Islet of Langerhans (tissue), 1 donor: ENCODE results near the gene SEC24C.
"Not testable (repeated sequence)": the region's sequence is repeated elsewhere in the genome, so short reads cannot be mapped to it uniquely, and the experiment has no call there.

ENCODE experiments used
- FAIRE-seq: peaks from one replicate; lab custom pipeline; 2011; peaks lifted over from hg19 to GRCh38; lab: Jason Lieb, UNC

Gene SEC24C

DNA sequence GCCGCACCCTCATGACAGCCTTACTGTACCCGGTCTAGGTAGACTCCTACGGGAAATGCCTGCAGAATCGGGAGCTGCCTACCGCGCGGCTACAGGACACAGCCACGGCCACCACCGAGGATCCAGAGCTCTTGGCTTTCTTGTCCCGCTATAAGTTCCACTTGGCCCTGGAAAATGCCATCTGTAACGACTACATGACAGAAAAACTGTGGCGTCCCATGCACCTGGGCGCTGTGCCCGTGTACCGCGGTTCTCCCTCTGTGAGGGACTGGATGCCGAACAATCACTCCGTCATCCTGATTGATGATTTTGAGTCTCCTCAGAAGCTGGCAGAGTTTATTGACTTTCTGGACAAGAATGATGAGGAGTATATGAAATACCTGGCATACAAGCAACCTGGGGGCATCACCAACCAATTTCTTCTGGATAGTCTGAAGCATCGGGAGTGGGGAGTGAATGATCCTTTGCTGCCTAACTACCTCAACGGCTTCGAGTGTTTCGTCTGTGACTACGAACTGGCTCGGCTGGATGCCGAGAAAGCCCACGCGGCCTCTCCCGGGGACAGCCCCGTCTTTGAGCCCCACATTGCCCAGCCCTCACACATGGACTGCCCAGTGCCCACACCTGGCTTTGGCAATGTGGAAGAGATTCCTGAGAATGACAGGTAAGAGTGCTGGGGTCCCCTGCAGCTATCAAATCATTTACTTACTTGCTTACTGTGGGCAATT, 29.1 kb downstream of the SEC24C start:
- FAIRE-seq, result no peak

DNA sequence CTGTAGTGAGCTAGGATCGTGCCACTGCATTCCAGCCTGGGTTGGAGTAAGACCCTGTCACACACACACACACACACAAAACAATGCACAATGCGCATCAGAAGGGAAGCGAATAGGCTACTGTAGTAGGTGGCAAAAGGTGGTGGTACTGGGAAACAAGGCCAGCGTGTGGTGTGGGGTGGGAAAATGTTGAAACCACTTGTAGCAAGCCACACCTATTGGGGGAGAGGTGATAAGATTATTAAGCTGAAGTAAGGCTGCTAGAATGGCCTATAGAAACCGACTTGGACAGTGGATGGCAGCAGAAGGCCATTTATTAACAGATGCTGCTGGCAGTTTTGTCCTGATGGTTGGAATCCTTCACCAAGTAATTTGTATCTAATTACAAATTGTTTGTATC, 30.5 kb downstream of the SEC24C start:
- no peak for FAIRE-seq

DNA sequence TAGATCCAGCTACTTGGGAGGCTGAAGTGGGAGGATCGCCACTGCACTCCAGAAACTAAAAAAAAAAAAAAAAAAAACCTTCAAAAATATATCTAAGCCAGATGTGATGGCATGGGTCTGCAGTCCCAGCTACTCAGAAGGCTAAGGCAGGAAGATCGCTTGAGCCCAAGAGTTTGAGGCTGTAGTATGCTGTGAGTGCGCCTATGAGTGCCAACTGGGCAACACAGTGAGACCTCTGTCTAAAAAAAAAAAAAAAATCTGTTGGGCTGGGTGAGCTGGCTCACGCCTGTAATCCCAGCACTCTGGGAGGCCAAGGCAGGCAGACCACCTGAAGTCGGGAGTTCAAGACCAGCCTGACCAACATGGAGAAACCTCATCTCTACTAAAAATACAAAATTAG, 34.8 kb downstream of the SEC24C start:
- FAIRE-seq, result no peak

DNA sequence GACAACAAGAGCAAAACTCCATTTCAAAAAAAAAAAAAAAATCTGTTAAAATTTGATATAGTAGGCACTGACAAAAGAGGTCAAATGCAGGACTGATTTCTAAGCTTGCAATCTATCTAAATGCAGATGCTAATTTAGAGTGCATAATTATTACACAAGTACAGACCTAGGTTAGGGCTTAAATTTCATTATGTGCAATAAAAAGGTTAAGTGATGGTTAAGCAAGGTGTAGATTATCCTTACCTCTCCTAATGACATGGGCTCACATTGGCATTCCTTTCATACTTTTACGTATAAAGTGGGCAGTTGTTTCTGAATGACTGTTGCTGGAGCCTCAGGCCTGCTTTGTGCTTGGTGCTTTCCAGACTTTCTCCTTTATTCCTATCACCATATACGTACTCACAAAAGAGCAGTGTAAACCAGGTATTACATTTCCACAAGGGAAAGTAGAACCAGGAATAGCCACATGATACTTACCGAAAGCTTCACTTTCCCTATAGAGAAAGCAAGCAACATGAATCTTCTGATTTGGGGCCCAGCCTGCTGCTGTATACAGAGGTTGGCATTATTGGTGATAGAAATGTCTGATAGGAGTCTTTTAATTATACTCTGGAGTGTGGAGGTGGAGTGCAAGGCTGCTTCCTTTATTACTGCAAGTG, 35.5 kb downstream of the SEC24C start:
- no peak for FAIRE-seq

DNA sequence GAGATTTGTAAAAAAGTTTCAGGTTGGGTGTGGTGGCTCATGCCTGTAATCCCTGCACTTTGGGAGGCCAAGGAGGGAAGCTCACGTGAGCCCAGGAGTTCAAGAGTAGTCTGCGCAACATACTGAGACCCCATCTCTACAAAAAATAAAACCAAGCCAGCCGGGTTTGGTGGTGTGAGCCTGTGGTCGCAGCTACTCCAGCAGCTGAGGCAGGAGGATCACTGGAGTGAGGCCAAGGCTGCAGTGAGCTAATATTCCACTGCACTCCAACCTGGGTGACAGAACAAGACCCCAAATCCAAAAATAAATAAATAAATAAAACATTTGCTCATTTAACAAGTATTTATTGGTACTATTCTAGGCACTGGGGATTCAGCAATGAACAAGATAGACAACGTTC, 36.1 kb downstream of the SEC24C start:
- FAIRE-seq, result no peak

DNA sequence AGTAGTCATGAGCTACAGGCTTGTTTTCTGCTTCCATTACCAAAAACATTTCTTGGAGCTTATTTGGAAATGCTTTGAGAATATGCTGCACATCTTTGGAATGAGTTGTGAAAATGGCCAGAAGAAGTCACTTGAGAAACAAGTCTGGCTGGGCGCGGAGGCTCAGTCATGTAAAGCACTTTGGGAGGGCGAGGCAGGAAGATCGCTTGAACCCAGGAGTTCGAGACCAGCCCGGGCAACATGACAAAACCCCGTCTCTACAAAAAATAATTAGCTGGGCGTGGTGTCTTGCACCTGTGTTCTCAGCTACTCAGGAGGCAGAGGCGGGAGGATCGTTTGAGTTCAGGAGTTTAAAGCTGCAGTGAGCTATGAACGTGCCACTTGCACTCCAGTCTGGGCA, 36.8 kb downstream of the SEC24C start:
- FAIRE-seq, result no peak

DNA sequence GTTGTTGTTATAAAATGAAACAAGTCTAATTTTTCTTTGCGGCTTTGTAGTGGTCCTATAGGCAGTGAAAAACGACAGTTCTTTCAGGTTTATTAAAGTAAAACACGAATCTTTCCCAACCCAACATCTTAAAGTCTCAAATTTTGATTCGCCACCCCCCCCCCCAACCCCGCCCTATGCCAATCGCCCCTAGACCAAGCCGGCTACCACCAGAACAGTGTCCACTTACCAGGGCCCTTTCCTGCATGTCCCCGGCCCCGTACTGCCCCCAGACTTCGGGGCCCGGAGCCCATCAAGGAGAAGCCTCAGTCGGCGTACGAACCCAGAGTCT, 37.3 kb downstream of the SEC24C start:
- FAIRE-seq, result no peak

DNA sequence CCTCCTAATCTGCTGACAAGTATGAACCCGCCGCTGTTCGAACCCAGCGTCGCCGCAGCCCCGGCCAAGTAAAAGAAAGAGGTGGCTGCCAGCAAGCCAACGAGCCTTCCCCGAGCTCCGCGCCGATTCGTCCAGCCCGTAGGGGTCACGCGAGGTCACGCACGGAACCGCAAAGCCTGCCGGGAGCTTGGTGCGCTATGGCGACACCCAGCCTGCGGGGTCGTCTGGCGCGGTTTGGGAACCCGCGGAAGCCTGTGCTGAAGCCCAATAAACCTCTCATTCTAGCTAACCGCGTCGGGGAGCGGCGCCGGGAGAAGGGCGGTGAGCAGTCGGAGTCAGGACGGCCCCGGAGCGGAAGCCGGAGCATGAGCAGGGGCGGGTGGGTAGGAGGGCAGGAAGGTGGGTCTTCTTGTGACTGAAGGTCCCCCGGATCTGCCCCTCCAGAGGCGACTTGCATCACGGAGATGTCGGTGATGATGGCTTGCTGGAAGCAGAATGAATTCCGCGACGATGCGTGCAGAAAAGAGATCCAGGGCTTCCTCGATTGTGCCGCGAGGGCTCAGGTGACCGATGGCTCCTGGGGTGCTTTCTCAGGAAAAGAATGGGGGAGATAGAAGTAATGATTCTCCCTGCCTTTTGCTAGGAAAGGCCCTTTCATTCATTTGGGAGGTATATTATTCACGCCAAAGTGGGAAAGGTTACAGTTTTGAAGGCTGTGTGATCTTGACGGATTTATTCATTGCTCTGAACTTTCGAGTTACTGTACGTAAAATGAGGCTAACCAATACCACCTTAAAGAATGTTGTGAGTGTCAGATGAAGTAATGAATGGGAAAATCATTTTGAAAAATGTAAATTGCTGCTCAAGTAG, 37.9 kb downstream of the SEC24C start, which contains the start of gene CHCHD1:
Gene CHCHD1 (plus strand): TSS at position 170 of the 870 bp plus-strand sequence. CDS start 28 bp downstream, at position 198.
- no peak for FAIRE-seq

DNA sequence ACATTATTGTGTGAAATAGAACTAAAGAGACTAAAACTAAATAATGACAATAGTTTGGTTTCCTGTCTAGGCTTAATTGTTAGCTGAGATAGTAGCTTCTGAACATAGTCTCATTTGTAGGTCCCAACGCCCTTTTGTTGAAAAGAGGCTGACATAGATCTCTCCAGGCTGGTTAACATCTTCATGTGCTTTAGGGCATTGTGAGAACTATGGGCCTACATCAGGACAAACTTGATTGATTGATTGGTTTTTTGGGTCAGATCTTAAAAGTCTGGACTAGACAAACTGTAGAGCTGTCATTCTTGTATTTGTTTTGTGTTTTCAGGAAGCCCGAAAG, 38.5 kb downstream of the SEC24C start:
- FAIRE-seq, result no peak

DNA sequence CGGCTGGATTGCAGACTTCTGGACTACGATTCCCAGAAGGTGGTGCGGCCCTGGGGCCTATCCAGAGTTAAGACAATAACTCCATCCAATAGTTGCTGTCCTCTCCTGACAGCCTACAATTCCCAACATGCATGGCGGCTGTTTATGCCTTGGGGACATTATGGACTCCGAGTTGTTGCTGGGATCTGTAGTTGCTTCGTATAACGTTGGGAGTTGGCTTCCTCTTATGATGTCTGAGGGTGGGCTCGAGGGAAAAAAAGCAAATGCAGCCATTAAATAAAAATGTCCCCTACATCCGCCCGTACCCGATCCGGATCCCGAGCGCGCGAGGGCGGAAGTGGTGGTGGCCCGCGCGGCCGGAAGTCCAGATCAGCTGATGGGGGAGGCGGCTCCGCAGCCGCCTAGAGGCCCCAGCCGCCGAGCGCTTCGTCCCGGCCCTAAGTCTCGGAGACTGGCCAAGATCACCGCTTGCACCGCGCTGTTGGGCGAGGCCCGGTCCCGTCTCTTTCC, 41.1 kb downstream of the SEC24C start, which contains the start of gene ZSWIM8:
Gene ZSWIM8 (plus strand): TSS at position 396 of the 510 bp plus-strand sequence. CDS start 273 bp downstream, outside the sequence.
- FAIRE-seq, result peak; percentile 82

DNA sequence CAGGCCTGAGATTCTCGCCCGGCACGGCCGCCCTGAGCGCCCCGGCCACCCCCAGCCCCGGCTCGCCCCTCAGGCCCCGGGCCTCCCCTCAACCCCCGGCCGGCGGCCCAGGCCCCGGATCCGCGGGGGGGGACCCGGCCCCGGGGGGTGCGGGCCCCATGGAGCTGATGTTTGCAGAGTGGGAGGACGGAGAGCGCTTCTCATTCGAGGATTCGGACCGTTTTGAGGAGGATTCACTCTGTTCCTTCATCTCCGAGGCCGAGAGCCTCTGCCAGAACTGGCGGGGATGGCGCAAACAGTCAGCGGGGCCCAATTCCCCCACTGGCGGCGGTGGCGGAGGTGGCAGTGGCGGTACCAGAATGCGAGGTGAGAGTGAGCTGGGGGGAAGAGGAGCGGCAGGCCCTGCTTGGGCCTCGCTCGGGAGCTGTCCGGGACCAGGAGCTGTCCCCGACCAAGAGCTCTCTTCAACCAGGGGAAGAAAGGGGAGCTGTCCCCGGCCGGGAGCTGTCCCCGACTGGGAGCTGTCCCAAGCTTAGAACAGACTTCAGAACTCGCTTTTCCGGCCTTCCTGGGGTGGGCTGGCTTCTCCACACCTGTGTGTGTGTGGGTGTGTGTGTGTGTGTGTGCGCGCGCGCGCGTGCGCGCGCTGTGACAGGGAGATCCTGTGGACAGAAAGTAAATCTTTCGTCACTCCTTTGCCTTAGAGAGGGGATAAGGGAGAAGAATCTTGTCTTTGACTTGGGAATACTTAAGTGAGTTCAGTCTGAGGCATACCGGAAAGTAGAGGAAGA, 41.7 kb downstream of the SEC24C start:
- FAIRE-seq, result no peak

DNA sequence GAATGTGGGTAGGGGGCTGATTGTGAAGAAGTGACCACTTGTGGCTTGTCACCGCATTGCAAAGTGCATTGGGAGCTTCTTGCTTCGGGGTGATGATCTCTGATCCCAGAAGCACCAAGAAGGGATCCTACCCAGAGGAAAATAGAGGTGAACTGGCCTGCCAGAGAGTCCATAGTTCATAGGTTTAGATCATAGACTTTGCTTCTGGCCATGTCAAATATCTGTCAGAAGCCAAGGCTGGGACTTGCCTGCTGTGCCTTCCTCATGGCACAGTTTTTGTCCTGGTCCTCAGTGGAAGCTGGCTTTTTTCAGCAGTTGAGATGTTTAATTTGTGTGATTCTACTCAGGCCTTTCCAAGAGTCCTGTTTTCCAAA, 42.3 kb downstream of the SEC24C start:
- FAIRE-seq, result no peak

DNA sequence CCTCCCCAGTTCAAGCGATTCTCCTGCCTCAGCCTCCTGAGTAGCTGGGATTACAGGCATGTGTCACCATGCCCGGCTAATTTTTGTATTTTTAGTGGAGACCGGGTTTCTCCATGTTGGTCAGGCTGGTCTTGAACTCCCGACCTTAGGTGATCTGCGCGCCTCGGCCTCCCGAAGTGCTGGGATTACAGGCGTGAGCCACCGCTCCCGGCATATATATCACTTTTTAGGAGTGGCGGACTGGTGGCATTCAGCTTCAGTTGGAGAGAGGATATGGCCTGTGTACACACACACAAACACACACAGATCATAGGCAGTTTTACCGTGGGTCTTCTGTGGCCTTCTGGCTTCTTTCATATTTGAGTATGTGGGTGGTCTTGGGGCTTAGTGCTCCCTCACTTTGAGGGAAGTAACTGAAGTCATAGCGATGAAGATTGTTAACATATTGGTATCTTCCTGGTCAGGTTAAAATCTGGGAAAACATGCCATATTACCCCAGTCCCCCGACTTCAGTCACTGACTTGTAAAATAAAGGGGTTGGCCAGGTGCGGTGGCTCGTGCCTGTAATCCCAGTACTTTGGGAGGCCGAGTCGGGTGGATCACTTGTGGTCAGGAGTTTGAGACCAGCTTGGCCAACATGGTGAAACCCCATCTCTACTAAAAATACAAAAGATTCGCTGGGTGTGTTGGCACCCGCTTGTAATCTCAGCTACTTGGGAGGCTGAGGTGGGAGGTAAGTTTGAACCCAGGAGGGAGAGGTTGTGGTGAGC, 43.0 kb downstream of the SEC24C start:
- not testable (repeated sequence) for FAIRE-seq

DNA sequence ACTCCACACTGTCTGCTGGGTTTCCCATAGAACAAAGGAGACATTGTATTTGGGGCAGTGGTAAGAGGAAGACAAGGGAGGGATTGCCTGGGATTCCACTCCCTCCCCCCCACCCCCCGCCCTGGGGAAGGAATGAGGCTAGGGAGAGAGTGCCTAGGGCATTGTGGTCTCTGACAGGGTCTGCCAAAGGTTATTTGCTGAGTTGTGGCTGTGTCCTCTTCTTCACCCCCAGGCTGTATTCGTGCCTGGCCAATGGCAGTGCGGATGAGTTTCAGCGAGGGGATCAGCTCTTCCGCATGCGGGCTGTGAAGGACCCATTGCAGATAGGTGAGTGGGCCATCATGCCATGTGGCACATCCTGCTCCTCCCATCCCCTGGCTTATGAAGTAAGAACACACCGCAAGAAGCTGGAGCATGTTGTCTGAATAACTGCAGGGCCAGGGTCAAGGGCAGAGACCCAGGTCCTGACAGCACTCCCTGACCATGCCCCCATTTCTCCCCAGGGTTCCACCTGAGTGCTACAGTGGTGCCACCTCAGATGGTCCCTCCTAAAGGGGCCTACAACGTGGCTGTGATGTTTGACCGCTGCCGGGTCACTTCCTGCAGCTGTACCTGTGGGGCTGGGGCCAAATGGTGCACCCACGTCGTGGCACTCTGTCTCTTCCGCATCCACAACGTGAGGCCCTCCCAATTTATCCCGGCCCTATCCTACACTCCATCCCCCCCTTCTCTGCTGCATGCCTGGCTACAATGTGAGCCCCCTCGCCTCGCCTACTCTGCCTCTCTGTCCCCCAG, 44.9 kb downstream of the SEC24C start:
- no peak for FAIRE-seq

DNA sequence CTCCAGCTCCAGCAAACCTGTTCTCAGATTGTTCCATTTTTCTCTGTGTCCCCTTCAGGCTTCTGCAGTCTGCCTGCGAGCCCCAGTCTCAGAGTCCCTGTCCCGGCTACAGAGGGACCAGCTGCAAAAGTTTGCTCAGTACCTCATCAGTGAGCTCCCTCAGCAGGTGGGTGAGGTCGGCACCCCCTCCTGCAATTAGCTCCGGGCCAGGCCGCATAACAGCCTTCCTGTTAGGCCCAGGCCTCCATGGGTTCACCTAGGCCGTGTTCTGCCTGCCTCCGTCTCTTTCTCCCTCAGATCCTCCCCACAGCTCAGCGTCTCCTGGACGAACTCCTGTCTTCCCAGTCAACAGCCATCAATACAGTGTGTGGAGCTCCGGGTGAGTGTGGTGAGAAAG, 45.5 kb downstream of the SEC24C start:
- no peak for FAIRE-seq

DNA sequence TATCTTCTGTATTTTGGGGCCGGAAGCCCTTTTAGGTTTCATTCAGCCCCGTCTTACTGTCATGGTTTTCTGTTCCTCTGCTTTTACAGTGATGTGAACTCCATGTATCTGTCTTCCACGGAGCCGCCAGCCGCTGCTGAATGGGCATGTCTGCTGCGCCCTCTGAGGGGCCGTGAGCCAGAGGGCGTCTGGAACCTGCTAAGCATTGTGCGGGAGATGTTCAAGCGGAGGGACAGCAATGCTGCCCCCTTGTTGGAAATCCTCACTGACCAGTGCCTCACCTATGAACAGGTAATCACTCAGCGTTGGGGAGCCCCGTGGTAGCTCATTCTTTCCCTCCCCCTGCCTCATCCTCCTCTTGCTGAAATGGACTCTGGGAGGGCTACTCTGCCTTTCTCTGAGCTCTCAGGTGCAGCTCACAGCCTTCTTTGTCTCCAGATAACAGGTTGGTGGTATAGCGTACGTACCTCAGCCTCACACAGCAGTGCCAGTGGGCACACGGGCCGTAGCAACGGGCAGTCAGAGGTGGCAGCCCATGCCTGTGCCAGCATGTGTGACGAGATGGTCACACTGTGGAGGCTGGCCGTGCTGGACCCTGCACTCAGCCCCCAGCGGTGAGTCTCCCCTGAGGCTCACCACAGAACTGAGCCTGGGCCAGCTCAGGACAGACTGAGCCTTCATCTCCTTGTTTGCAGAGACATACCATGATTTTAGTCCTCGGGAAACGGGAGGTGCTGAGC, 46.9 kb downstream of the SEC24C start:
- no peak for FAIRE-seq

DNA sequence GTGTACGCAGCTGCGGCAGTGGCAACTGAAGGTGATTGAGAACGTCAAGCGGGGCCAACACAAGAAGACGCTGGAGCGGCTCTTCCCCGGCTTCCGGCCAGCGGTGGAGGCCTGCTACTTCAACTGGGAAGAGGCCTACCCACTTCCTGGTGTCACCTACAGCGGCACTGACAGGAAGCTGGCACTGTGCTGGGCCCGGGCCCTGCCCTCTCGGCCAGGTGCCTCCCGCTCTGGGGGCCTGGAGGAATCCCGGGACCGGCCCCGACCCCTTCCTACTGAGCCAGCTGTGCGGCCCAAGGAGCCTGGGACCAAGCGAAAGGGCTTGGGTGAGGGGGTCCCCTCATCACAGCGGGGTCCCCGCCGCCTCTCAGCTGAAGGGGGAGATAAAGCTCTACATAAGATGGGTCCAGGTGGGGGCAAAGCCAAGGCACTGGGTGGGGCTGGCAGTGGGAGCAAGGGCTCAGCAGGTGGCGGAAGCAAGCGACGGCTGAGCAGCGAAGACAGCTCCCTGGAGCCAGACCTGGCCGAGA, 47.8 kb downstream of the SEC24C start:
- FAIRE-seq, result no peak

DNA sequence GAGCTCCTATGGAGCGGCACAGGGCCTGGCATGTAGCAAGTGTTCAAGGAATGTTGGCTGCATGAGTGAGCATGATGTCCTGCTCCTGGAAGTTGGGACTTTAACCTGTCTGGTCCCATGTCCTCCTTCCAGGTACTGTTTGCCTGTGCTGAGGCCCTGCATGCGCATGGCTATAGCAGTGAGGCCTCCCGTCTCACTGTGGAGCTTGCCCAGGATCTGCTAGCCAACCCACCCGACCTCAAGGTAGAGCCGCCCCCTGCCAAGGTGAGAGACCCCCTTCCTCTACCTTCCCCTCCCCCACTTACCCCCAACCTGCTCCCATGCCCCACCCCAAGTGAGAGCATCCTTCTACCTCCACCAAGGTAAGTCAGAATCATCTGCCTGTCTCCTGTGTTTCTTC, 49.3 kb downstream of the SEC24C start:
- no peak for FAIRE-seq

DNA sequence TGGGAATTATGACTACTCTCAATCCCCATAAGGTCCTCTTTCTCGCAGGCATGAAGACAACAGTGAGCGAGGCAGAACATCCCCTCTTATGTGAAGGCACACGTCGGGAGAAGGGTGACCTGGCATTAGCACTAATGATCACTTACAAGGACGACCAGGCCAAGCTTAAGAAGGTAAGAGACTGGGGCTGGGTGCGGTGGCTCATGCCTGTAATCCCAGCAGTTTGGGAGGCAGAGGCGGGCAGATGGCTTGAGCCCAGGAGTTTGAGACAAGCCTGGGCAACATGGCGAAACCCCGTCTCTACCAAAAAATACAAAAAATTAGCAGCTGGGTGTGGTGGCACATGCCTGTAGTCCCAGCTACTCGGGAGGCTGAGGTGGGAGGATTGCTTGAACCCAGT, 51.3 kb downstream of the SEC24C start:
- FAIRE-seq, result not testable (repeated sequence)

DNA sequence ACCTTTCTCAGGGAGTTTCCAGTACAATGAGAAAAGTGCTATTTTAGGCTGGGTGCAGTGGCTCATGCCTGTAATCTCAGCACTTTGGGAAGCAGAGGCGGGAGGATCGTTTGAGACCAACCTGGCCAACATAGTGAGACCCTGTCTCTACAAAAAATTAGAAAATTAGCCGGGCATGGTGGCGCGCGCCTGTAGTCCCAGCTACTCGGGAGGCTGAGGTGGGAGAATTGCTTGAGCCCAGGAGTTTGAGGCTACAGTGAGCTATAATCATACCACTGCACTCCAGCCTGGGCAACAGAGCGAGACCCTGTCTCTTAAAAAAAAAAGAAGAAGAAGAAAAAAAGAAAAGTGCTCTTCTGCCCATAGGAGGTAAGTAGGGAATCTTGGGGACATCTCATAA, 51.9 kb downstream of the SEC24C start:
- FAIRE-seq, result not testable (repeated sequence)
